ENCODE measurements around the gene RAD51B. TPM values are rescaled to one million over a fixed set of nuclear protein-coding genes. Genes with fewer than 3 reads are reported as not detected.

Gene RAD51B
- total and polyA plus RNA-seq, 4 experiments from 2014 or later, result 22.0 to 35.7 (median 31.4) TPM

DNA sequence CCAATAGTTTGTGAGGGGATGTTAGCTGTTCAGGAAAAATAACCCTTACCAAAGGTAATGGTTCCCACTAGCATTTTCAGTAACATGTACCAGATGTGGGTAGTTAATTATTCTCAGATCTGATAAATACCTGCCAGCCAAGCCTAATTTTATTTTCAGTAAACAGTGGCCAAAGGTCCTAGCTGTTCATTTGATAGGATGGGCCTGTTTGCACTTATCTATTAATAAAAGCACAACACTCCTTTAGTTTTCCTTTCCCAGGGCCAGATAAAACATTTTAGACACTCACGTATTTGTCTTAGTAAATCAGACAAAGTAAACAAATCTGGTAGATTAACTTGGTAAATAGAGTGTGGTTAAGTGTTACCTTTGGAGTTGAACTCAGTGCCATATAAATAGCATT lies 345.1 kb downstream of the RAD51B start:
- no peaks in the 10 kb centered on the region for H3K36me3 ChIP-seq (ENCODE audit: insufficient read depth, low read length)
- intact Hi-C loops (cut with micrococcal nuclease), result no loop called here
- POLR2A ChIA-PET (ENCODE audit: partially characterized antibody), result no interaction called here
- Mint-ChIP-seq H3K27ac (no peak overlapping the region), H3K27me3 (no peaks in the 10 kb centered on the region), H3K4me3 (no peak overlapping the region), H3K9me3 (no peaks in the 10 kb centered on the region), H3K36me3 (no peaks in the 10 kb centered on the region), H3K4me1 (no peaks in the 10 kb centered on the region)
- no peaks in the 10 kb centered on the region for H3K27me3 ChIP-seq (ENCODE audit: insufficient read depth, low read length)
- no peaks in the 10 kb centered on the region for H3K9me3 ChIP-seq (ENCODE audit: control insufficient read depth in 1 of 2, low read length in 2 of 2)
- no peak for DNase-seq
- H3K4me1 ChIP-seq (ENCODE audit: insufficient read depth, low read length), result no peaks in the 10 kb centered on the region
- H3K27ac ChIP-seq (ENCODE audit: low read depth, low read length), result no peak overlapping the region
- no peak overlapping the region for H3K4me3 ChIP-seq (ENCODE audit: low read length in 2 of 2)
- CTCF ChIA-PET (ENCODE audit: partially characterized antibody), result no interaction called here

DNA sequence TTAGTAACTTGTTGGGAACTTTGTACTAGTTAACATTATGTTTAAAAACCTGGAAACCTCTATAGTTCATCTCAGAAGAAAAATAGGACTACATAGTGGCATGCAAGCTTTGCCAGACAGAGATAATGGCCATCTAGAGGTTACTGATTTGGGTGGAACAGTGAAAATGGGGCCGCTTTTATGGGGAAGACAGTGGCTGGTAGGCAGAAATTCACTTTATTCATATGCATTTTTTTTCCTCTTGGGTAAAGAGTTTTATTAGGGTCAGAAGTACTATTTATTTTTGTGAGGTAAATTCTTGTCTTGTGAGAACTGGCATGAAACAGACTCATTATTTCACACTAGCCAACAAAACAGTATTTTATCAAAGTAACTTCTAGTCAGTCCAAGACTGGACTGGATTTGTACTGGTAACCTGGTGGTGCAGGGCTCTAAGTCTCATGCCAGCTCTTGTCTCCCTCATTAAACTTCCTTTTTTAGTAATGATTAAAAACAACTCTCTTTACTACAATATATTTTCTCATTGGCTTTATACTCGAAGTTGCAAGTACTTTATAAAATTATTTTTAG lies 345.8 kb downstream of the RAD51B start:
- H3K4me1 ChIP-seq (ENCODE audit: insufficient read depth, low read length), result no peaks in the 10 kb centered on the region
- ChIA-PET CTCF (ENCODE audit: partially characterized antibody) (interaction anchor here (1.4 kb wide), 1 partner anchor 13 kb away, joined by 3 read pairs; no protein-coding TSS in a partner anchor), POLR2A (ENCODE audit: partially characterized antibody) (no interaction called here)
- H3K36me3 ChIP-seq (ENCODE audit: insufficient read depth, low read length), result no peaks in the 10 kb centered on the region
- intact Hi-C loops (cut with micrococcal nuclease), result no loop called here
- no peaks in the 10 kb centered on the region for H3K9me3 Mint-ChIP-seq
- no peak overlapping the region for H3K27ac Mint-ChIP-seq
- DNase-seq, result no peak
- no peaks in the 10 kb centered on the region for H3K27me3 Mint-ChIP-seq
- no peak overlapping the region for H3K27ac ChIP-seq (ENCODE audit: low read depth, low read length)
- H3K9me3 ChIP-seq (ENCODE audit: control insufficient read depth in 1 of 2, low read length in 2 of 2), result no peaks in the 10 kb centered on the region
- H3K4me3 Mint-ChIP-seq, result no peak overlapping the region
- H3K4me3 ChIP-seq (ENCODE audit: low read length in 2 of 2), result no peak overlapping the region
- no peaks in the 10 kb centered on the region for H3K36me3 Mint-ChIP-seq
- H3K27me3 ChIP-seq (ENCODE audit: insufficient read depth, low read length), result no peaks in the 10 kb centered on the region
- no peaks in the 10 kb centered on the region for H3K4me1 Mint-ChIP-seq

DNA sequence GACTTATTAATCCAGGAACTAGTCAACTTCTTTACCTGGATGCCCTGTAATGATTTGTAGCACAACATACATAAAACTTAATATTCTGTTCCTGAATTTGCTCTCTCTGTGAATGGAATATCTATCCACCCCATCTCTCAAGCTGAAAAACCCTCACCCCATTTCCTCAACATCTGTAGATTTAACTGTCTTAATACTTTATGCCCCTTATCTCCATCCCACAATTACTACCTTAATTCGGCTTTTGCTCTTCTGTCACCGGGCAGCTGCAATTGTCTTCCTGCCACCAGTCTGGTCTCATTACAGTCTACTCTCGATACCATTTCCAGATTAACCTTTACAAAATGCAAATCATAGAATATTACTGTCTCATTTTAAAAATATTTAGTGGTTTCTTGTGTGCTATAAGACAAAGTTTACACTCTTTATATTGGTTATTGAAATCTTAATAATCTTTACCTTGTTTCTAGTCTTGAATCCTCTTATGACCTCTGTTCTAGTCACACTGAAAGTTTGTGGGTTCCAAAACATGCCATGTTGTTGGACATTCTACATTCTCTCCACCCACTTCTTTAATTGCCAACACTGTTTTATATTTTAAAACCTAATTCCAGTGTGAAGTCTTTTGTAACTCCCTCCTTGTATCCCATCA lies 347.3 kb downstream of the RAD51B start:
- Mint-ChIP-seq H3K27ac (no peak overlapping the region), H3K4me3 (no peak overlapping the region), H3K9me3 (no peaks in the 10 kb centered on the region), H3K27me3 (no peaks in the 10 kb centered on the region), H3K36me3 (peaks cover 0 to under 1% of the 10 kb centered on the region in 2 donors), H3K4me1 (no peaks in the 10 kb centered on the region)
- H3K4me3 ChIP-seq (ENCODE audit: low read length in 2 of 2), result no peak overlapping the region
- H3K4me1 ChIP-seq (ENCODE audit: insufficient read depth, low read length), result no peaks in the 10 kb centered on the region
- no peaks in the 10 kb centered on the region for H3K9me3 ChIP-seq (ENCODE audit: control insufficient read depth in 1 of 2, low read length in 2 of 2)
- H3K27me3 ChIP-seq (ENCODE audit: insufficient read depth, low read length), result no peaks in the 10 kb centered on the region
- DNase-seq, result no peak
- H3K27ac ChIP-seq (ENCODE audit: low read depth, low read length), result no peak overlapping the region
- intact Hi-C loops (cut with micrococcal nuclease), result no loop called here
- CTCF ChIA-PET (ENCODE audit: partially characterized antibody), result interaction anchor here (1.4 kb wide), 1 partner anchor 11 kb away, joined by 3 read pairs; no protein-coding TSS in a partner anchor
- no peaks in the 10 kb centered on the region for H3K36me3 ChIP-seq (ENCODE audit: insufficient read depth, low read length)
- POLR2A ChIA-PET (ENCODE audit: partially characterized antibody), result no interaction called here

DNA sequence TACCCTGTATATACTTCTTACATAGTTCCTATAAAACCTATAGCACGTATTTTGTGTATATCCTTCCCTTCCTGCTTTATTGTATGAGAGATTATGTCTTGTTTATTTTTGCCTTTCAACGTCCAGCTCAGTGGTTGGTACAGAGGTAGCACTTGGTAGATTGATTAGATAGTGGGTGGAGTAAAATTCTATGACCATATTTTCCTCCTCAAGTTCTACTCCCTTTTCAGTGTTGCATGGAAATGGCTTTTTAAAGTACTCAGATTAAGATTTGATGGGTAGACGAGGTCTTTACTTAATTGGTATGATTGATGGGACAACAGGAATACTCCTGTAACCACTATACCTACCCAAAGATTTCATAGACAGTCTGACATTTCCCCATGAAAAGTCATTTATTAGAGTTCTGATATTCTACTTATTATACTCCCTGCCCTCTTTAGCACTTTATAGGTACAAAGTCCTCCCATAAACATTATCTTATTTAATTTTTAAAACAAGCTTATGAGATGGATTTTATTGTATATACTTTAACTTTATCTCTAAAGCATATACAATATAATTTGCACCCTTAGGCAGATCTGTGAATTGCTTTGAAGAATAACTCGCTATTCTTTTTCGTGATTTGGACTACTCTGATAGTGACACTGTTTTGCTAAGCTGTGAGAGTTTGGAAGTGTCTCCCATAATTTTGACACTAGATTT lies 348.0 kb downstream of the RAD51B start:
- Mint-ChIP-seq H3K9me3 (no peaks in the 10 kb centered on the region), H3K4me3 (no peak overlapping the region), H3K36me3 (peaks cover 0 to 3% of the 10 kb centered on the region in 2 donors), H3K27ac (no peak overlapping the region), H3K27me3 (no peaks in the 10 kb centered on the region), H3K4me1 (no peaks in the 10 kb centered on the region)
- no peak for DNase-seq
- ChIA-PET CTCF (ENCODE audit: partially characterized antibody) (no interaction called here), POLR2A (ENCODE audit: partially characterized antibody) (no interaction called here)
- Histone ChIP-seq H3K4me3 (ENCODE audit: low read length in 2 of 2) (no peak overlapping the region), H3K27ac (ENCODE audit: low read depth, low read length) (no peak overlapping the region), H3K36me3 (ENCODE audit: insufficient read depth, low read length) (no peaks in the 10 kb centered on the region), H3K27me3 (ENCODE audit: insufficient read depth, low read length) (no peaks in the 10 kb centered on the region), H3K9me3 (ENCODE audit: control insufficient read depth in 1 of 2, low read length in 2 of 2) (no peaks in the 10 kb centered on the region), H3K4me1 (ENCODE audit: insufficient read depth, low read length) (no peaks in the 10 kb centered on the region)
- intact Hi-C loops (cut with micrococcal nuclease), result no loop called here

DNA sequence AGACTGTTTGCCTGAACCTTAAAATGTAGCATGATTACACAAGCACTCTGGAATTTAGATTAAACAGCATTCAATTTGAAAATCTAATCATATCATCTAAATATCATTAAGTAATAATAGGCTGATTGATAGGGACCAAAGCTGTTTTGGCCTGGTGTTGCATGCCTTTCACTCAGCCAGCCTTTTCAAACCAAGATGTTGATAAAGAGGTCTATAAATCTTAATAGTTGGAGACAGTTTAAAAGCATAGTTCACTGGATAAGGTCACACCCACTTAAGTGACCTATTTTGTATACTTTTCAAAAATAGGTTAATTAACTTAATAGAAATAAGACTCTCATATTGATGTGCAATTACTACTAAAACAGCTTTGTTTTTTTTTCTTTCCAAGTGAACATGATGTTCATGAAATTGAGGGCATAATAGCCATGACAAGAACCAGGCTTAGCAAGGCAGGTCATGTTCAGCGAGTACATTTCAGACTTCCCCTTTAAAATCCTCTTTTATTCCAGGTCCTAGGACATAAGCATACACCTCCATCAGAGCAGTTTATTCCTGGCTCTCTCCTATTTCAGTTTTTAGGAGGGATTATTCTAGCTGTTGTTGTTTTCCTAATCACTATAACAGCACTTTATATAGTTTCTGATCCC lies 349.0 kb downstream of the RAD51B start:
- Mint-ChIP-seq H3K36me3 (peaks cover 0 to 3% of the 10 kb centered on the region in 2 donors), H3K4me3 (no peak overlapping the region), H3K9me3 (no peaks in the 10 kb centered on the region), H3K4me1 (no peaks in the 10 kb centered on the region), H3K27ac (no peak overlapping the region), H3K27me3 (no peaks in the 10 kb centered on the region)
- Histone ChIP-seq H3K4me3 (ENCODE audit: low read length in 2 of 2) (no peak overlapping the region), H3K4me1 (ENCODE audit: insufficient read depth, low read length) (no peaks in the 10 kb centered on the region), H3K9me3 (ENCODE audit: control insufficient read depth in 1 of 2, low read length in 2 of 2) (no peaks in the 10 kb centered on the region), H3K27ac (ENCODE audit: low read depth, low read length) (no peak overlapping the region), H3K27me3 (ENCODE audit: insufficient read depth, low read length) (no peaks in the 10 kb centered on the region), H3K36me3 (ENCODE audit: insufficient read depth, low read length) (no peaks in the 10 kb centered on the region)
- CTCF ChIA-PET (ENCODE audit: partially characterized antibody), result no interaction called here
- POLR2A ChIA-PET (ENCODE audit: partially characterized antibody), result no interaction called here
- intact Hi-C loops (cut with micrococcal nuclease), result no loop called here
- DNase-seq, result no peak

DNA sequence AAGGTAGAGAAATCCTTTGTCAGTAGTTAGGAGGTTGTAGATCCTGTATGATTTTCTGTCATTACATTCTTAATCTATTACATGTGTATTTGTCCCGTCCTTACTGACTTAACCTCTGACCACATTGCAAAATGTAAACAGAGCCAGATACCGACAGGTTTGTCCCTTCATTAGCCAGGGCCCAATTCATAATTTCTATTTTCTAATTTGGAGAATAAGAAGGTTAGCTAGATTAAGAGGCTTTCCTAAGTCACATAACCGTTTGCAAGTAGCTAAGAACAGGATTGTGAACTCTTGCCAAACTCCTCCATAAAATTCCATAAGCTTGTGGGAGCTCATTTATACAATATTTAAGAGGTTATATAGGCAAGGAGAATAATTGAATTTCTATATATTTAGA lies 352.6 kb downstream of the RAD51B start:
- POLR2A ChIA-PET (ENCODE audit: partially characterized antibody), result no interaction called here

DNA sequence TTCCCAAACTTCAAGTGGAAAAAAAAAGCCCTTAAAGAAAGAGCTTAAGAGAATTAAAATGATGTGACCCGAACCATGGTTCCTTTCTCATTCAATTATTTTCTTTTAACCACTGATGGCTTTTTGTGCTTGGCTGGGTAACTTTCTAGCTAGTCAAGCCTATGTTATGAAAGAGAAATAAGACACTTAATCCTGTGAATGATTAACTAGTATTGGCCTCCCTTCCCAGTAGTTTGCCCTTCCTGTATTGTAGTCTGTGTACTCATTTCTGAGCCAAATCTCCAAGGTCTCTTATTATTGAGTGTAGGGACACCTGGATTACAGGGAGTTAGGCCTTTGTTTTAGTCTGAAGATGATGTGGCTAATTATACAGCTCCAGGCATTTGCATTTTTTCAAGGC lies 353.0 kb downstream of the RAD51B start:
- H3K36me3 ChIP-seq (ENCODE audit: insufficient read depth, low read length), result no peaks in the 10 kb centered on the region
- H3K27ac Mint-ChIP-seq, result no peak overlapping the region
- intact Hi-C loops (cut with micrococcal nuclease), result no loop called here
- no peak overlapping the region for H3K4me3 ChIP-seq (ENCODE audit: low read length in 2 of 2)
- no peaks in the 10 kb centered on the region for H3K4me1 Mint-ChIP-seq
- H3K27me3 Mint-ChIP-seq, result no peaks in the 10 kb centered on the region
- H3K9me3 Mint-ChIP-seq, result no peaks in the 10 kb centered on the region
- CTCF ChIA-PET (ENCODE audit: partially characterized antibody), result no interaction called here
- peaks cover 0 to 7% of the 10 kb centered on the region in 2 donors for H3K36me3 Mint-ChIP-seq
- no peak overlapping the region for H3K4me3 Mint-ChIP-seq
- H3K27ac ChIP-seq (ENCODE audit: low read depth, low read length), result no peak overlapping the region
- DNase-seq, result no peak
- H3K9me3 ChIP-seq (ENCODE audit: control insufficient read depth in 1 of 2, low read length in 2 of 2), result no peaks in the 10 kb centered on the region
- H3K4me1 ChIP-seq (ENCODE audit: insufficient read depth, low read length), result no peaks in the 10 kb centered on the region
- POLR2A ChIA-PET (ENCODE audit: partially characterized antibody), result no interaction called here
- no peaks in the 10 kb centered on the region for H3K27me3 ChIP-seq (ENCODE audit: insufficient read depth, low read length)

More for the DNA sequence above, 352.6 kb downstream of the RAD51B start:
- CTCF ChIA-PET (ENCODE audit: partially characterized antibody), result no interaction called here
- H3K36me3 ChIP-seq (ENCODE audit: insufficient read depth, low read length), result no peaks in the 10 kb centered on the region
- no peaks in the 10 kb centered on the region for H3K4me1 ChIP-seq (ENCODE audit: insufficient read depth, low read length)
- Mint-ChIP-seq H3K27ac (no peak overlapping the region), H3K36me3 (peaks cover 0 to 7% of the 10 kb centered on the region in 2 donors), H3K4me1 (no peaks in the 10 kb centered on the region), H3K4me3 (no peak overlapping the region), H3K27me3 (no peaks in the 10 kb centered on the region), H3K9me3 (no peaks in the 10 kb centered on the region)
- no peak overlapping the region for H3K27ac ChIP-seq (ENCODE audit: low read depth, low read length)
- no peaks in the 10 kb centered on the region for H3K27me3 ChIP-seq (ENCODE audit: insufficient read depth, low read length)
- intact Hi-C loops (cut with micrococcal nuclease), result no loop called here
- no peaks in the 10 kb centered on the region for H3K9me3 ChIP-seq (ENCODE audit: control insufficient read depth in 1 of 2, low read length in 2 of 2)
- H3K4me3 ChIP-seq (ENCODE audit: low read length in 2 of 2), result no peak overlapping the region
- DNase-seq, result no peak

All from CD4-positive, alpha-beta memory T cell (primary cell).